Vagina (tissue), 2 donors: ENCODE data around the gene CLCNKA.

Experiments
- POLR2A ChIP-seq, 2 donors: fragments of 450-650 bp; IDR thresholded peaks; one replicate each; pipeline ENCODE4 v1.6.1; 2017; ENCODE audit warnings: antibody characterized with exemption in 2 of 2, mild to moderate bottlenecking in 2 of 2, moderate library complexity in 2 of 2
- POLR2AphosphoS5 ChIP-seq, 2 donors: sonication (generic); formaldehyde crosslinking; IDR thresholded peaks; one replicate each; pipeline ENCODE4 v1.9.0; 2017; ENCODE audit warnings: antibody characterized with exemption in 2 of 2, mild to moderate bottlenecking in 2 of 2, low read depth in 1 of 2; ENCODE audit not compliant: insufficient read depth in 1 of 2
- TF ChIP-seq, protein P1 (sequence below), 3 experiments: fragments of 450-650 bp in 2 of 3; fragments of 200-600 bp in 1 of 3; sonication (generic) in 1 of 3; IDR thresholded peaks; one replicate each; pipeline ENCODE4 v1.5.1; 2017 to 2019; ENCODE audit warnings: antibody characterized with exemption in 3 of 3, mild to moderate bottlenecking in 2 of 3, moderate library complexity in 2 of 3

DNA sequence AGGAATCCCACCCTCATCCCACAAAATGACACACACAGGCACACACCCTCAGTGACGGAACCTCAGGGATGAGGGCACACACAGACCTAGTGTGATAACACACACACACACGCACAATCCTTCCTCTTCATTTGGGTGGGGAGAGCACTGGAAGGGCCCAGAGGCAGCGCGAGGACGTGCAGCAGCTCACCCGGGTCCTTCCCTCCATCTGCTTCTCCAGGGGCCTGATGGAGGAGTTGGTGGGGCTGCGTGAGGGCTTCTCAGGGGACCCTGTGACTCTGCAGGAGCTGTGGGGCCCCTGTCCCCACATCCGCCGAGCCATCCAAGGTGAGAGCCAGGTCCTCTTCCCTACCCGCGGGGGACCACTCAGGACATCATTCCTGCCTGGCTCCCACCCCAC is 557 bp downstream of the CLCNKA start:
- TF ChIP-seq POLR2A (IDR thresholded peaks at IDR 0.05) (no peak), POLR2AphosphoS5 (IDR thresholded peaks at IDR 0.05; ENCODE audit: insufficient read depth in 1 of 2, low read depth in 1 of 2) (no peak)
- TF ChIP-seq, protein P1, sequence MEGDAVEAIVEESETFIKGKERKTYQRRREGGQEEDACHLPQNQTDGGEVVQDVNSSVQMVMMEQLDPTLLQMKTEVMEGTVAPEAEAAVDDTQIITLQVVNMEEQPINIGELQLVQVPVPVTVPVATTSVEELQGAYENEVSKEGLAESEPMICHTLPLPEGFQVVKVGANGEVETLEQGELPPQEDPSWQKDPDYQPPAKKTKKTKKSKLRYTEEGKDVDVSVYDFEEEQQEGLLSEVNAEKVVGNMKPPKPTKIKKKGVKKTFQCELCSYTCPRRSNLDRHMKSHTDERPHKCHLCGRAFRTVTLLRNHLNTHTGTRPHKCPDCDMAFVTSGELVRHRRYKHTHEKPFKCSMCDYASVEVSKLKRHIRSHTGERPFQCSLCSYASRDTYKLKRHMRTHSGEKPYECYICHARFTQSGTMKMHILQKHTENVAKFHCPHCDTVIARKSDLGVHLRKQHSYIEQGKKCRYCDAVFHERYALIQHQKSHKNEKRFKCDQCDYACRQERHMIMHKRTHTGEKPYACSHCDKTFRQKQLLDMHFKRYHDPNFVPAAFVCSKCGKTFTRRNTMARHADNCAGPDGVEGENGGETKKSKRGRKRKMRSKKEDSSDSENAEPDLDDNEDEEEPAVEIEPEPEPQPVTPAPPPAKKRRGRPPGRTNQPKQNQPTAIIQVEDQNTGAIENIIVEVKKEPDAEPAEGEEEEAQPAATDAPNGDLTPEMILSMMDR (IDR thresholded peaks at IDR 0.05), result no peak
